RWPE2 (cell line): ENCODE results near the gene JHY.

ENCODE experiments used
- ATAC-seq: fragments of 200-7000 bp; cut with Tn5 transposase; 3 replicates; pipeline ENCODE4 v1.9.1; 2021; ENCODE audit warnings: low read depth
- DNase-seq: peaks from one replicate; pipeline ENCODE4 v3.0.0-alpha.2; 2020; ENCODE audit warnings: low spot score
- H3K27ac ChIP-seq: fragments of 450-650 bp; 2 replicates; pipeline ENCODE4 v1.5.1; 2017; ENCODE audit warnings: mild to moderate bottlenecking; ENCODE audit not compliant: poor library complexity, severe bottlenecking
- H3K27me3 ChIP-seq: fragments of 250-450 bp; sonication (Bioruptor Pico); 2 replicates; pipeline ENCODE4 v1.5.1; 2021; ENCODE audit warnings: mild to moderate bottlenecking, moderate library complexity; ENCODE audit not compliant: insufficient read depth, poor library complexity, severe bottlenecking
- H3K36me3 ChIP-seq: fragments of 250-450 bp; sonication (Bioruptor Pico); 2 replicates; pipeline ENCODE4 v1.5.1; 2020; ENCODE audit warnings: low read depth, mild to moderate bottlenecking, moderate library complexity
- H3K4me1 ChIP-seq: fragments of 250-450 bp; sonication (Bioruptor Pico); 2 replicates; pipeline ENCODE4 v1.5.1; 2021; ENCODE audit warnings: mild to moderate bottlenecking, moderate library complexity; ENCODE audit not compliant: insufficient read depth, poor library complexity, severe bottlenecking
- H3K4me3 ChIP-seq: fragments of 250-450 bp; sonication (Bioruptor Pico); 2 replicates; pipeline ENCODE4 v1.5.1; 2021; ENCODE audit warnings: mild to moderate bottlenecking, moderate library complexity; ENCODE audit not compliant: severe bottlenecking
- H3K9me3 ChIP-seq: fragments of 250-450 bp; sonication (Bioruptor Pico); 2 replicates; pipeline ENCODE4 v1.5.1; 2021; ENCODE audit warnings: mild to moderate bottlenecking, moderate library complexity; ENCODE audit not compliant: severe bottlenecking
- CTCF ChIP-seq: fragments of 450-650 bp; IDR thresholded peaks from one replicate; pipeline ENCODE4 v1.5.1; 2017; ENCODE audit warnings: mild to moderate bottlenecking, moderate library complexity; ENCODE audit not compliant: poor library complexity, severe bottlenecking

The JHY gene

GRCh38 chr11:122843281-122844141 is 39.0 kb upstream of the JHY start:
- Histone ChIP-seq H3K27me3 (no peaks in the 10 kb centered on the region), H3K4me3 (no peak overlapping the region), H3K27ac (no peak overlapping the region), H3K9me3 (no peaks in the 10 kb centered on the region), H3K4me1 (no peaks in the 10 kb centered on the region), H3K36me3 (no peaks in the 10 kb centered on the region)
- no peak for DNase-seq
- TF ChIP-seq CTCF: no peak
- no peak for ATAC-seq

DNA sequence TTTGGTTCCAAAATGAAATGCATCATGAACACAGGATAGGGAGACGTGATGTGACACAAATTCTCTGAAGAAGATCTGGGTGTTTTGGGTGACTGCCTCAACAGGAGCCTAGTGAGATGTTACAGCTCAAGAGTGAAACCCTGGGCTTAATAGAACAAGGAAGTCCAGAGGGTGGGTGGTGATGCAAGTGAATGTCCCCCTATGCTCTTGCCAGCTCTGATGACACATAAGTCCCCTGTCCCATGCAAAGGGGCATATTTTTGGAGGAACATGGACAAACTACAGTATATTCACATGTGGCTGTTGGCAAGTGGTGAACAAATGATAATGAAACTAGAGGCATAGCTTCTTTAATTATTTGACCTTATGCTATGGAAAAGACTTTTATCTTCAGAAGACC is 35.1 kb upstream of the JHY start:
- no peak for TF ChIP-seq CTCF
- DNase-seq: no peak
- Histone ChIP-seq H3K36me3 (no peaks in the 10 kb centered on the region), H3K27me3 (no peaks in the 10 kb centered on the region), H3K9me3 (no peaks in the 10 kb centered on the region), H3K4me1 (peaks cover 3% of the 10 kb centered on the region), H3K27ac (no peak overlapping the region), H3K4me3 (no peak overlapping the region)
- ATAC-seq: no peak

DNA sequence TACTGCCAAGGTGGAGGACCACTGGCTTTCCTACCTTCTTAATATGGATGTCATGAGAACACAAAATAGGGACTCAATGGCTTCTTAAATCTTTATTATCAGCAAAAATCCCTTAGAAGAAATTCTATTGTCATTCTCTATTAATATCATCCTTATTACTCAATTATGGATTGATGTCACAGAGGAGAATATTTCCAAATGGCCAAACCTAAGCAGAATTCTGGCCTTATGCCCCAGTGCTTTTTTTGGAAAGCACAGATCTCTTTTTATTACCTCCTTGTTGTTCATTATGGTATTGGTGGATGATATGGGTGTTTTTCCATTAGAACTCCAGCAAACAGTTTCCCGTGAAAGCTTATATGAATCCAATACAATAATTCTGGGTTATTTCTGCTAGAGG is 34.4 kb upstream of the JHY start:
- no peak for TF ChIP-seq CTCF

GRCh38 chr11:122850076-122850631 is 32.4 kb upstream of the JHY start:
- no peaks in the 10 kb centered on the region for H3K9me3 ChIP-seq
- H3K27ac ChIP-seq: no peak overlapping the region
- H3K4me3 ChIP-seq: no peak overlapping the region
- ATAC-seq (no peak), DNase-seq (no peak)
- H3K4me1 ChIP-seq: peaks cover 5% of the 10 kb centered on the region
- H3K27me3 ChIP-seq: no peaks in the 10 kb centered on the region
- no peak for TF ChIP-seq CTCF
- no peaks in the 10 kb centered on the region for H3K36me3 ChIP-seq

More for the DNA sequence above, 34.4 kb upstream of the JHY start:
- Histone ChIP-seq H3K4me1 (peaks cover 5% of the 10 kb centered on the region), H3K27me3 (no peaks in the 10 kb centered on the region), H3K9me3 (no peaks in the 10 kb centered on the region), H3K36me3 (no peaks in the 10 kb centered on the region), H3K27ac (no peak overlapping the region), H3K4me3 (no peak overlapping the region)
- DNase-seq (no peak), ATAC-seq (no peak)

DNA sequence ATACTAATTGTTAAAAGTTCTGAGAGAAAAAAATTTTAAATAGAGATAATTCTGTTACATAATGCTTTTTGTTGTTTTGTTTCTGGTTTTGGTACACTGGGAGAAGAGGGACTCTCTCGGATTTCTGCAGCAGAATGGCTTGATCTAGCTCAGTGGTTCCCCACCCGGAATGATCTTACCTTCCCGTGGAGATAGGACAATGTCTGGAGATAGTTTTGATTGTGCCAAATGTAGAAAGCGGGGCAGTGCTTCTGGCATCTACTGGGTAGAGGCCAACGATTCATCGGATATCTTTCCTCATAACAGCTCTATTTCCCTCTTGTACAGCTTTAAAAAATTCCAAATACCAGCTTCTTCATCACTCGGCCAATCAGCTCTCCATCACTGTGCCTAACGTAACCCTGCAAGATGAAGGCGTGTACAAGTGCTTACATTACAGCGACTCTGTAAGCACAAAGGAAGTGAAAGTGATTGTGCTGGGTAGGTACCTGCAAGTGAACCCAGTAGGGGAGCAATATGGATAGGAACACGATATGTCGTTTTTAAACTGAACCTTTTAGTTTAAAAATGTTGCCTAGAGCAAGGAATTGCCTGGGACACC is 31.1 kb upstream of the JHY start:
- no peaks in the 10 kb centered on the region for H3K27me3 ChIP-seq
- DNase-seq: no peak
- H3K36me3 ChIP-seq: no peaks in the 10 kb centered on the region
- H3K4me1 ChIP-seq: peaks cover 10% of the 10 kb centered on the region
- H3K27ac ChIP-seq: no peak overlapping the region
- no peak for TF ChIP-seq CTCF
- no peaks in the 10 kb centered on the region for H3K9me3 ChIP-seq
- H3K4me3 ChIP-seq: no peak overlapping the region
- ATAC-seq: no peak
